Urinary bladder (tissue), 4 donors: ENCODE results near the gene GLYATL3. TPM values are rescaled to one million over a fixed set of nuclear protein-coding genes. Genes with fewer than 3 reads are reported as not detected.

Experiments used
- DNase-seq: peaks from one replicate; pipeline ENCODE4 v3.0.0-alpha.2; 2015; ENCODE audit errors: extremely low spot score
- H3K27ac ChIP-seq: one replicate; pipeline ENCODE4 v1.5.1; 2013; ENCODE audit warnings: low read depth, mild to moderate bottlenecking, moderate library complexity
- H3K36me3 ChIP-seq: one replicate; pipeline ENCODE4 v1.6.1; 2013; ENCODE audit warnings: mild to moderate bottlenecking, moderate library complexity; ENCODE audit not compliant: insufficient read depth
- H3K4me1 ChIP-seq: one replicate; pipeline ENCODE4 v1.6.1; 2013; ENCODE audit warnings: mild to moderate bottlenecking, moderate library complexity; ENCODE audit not compliant: insufficient read depth
- H3K4me3 ChIP-seq: one replicate; pipeline ENCODE4 v1.5.1; 2013; ENCODE audit warnings: low read depth, low read length
- WGBS: extraction: QIAGEN DNeasy Blood & Tissue Kit; methylation state at CpG from one replicate; pipeline ENCODE4 v1.1.7; 2013; 5-methylcytosine and 5-hydroxymethylcytosine counted together
- polyA plus RNA-seq: library from polyadenylated mRNA; stranded (reverse); fragments of 200-250 nt; gene quantifications from one replicate; pipeline ENCODE4 v1.2.3, GENCODE V29; 2013
- total RNA-seq: library from RNA; depleted of rRNA; stranded (reverse); fragments of >200 nt; gene quantifications from one replicate; pipeline ENCODE4 v1.2.3, GENCODE V29; 2014
- donor health status: healthy with polysubstance abuse.
- donor health status: healthy.

Gene GLYATL3
- total and polyA plus RNA-seq, 2 donors, result not detected

DNA sequence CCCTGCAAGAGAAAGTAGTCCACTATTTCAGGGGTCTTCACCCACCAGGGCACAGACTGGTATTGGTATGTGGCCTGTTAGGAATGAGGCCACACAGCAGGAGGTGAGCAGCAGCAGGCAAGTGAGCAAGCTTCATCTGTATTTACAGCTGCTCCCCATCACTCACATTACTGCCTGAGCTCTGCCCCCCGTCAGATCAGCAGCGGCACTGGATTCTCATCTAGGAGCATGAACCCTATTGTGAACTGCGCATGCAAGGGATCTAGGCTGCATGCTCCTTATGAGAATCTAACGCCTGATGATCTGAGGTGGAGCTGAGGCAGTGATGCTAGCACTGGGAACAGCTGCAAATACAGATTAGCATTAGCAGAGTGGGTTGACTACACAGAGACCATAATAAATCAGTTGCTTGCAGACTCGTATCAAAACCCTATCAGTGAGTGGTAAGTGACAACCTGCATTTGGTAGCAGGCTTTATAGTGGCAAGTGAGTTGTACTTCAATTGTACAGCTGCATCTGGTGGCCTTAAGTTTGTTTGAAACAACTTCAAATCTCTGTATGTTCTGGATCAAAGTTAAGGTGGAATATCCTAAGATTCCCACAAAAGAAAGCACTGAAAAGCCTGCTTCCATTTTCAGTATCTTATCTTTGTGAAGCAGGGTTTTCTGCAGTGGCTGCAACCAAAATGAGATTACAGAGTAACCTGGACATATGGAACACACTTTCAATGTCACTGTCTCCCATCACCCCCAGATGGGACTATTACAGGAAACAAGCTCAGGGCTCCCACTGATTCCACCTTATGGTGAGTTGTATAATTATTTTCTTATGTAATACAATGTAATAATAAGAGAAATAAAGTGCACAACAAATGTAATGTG is 63.5 kb downstream of the GLYATL3 start:
- 58% methylated on average over 5 of the region's 5 CpGs for WGBS
- DNase-seq, result no peak
- Histone ChIP-seq H3K4me1 (no peaks in the 10 kb centered on the region), H3K4me3 (no peak overlapping the region), H3K27ac (no peak overlapping the region), H3K36me3 (no peaks in the 10 kb centered on the region)

DNA sequence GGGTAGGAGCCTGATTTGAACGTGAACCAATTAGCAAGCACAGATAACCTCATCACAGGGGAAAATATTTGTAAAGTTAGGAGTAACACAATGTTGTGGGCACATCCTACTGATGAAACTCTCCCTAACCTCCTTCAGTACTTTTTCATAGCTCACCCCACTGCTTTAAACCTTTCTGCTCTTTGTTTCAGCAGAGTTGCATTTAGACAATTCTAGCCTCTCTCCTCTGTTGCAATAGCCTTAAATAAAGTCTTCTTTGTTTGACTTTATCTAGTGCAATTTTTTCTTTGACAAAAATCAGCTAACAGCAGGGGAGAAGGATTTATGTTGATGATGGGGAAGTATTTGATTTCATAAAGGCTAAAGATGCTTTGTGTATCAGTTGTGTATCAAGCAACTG is 64.8 kb downstream of the GLYATL3 start:
- H3K4me1 ChIP-seq, result no peaks in the 10 kb centered on the region
- DNase-seq, result no peak
- H3K4me3 ChIP-seq, result no peak overlapping the region
- 73% methylated on average over 1 of the region's 1 CpG for WGBS
- H3K27ac ChIP-seq, result no peak overlapping the region
- no peaks in the 10 kb centered on the region for H3K36me3 ChIP-seq

- H3K36me3 ChIP-seq, result no peaks in the 10 kb centered on the region
- WGBS, result 44% methylated on average over 2 of the region's 2 CpGs
- H3K4me1 ChIP-seq, result no peaks in the 10 kb centered on the region
- no peak overlapping the region for H3K27ac ChIP-seq
- H3K4me3 ChIP-seq, result no peak overlapping the region
- no peak for DNase-seq
These were observed 65.5 kb downstream of the GLYATL3 start for GRCh38 chr6:49565261-49565660.

- no peak for DNase-seq
- WGBS, result 70% methylated on average over 10 of the region's 10 CpGs
- H3K36me3 ChIP-seq, result no peaks in the 10 kb centered on the region
- no peak overlapping the region for H3K4me3 ChIP-seq
- no peak overlapping the region for H3K27ac ChIP-seq
- no peaks in the 10 kb centered on the region for H3K4me1 ChIP-seq
These were observed 66.1 kb downstream of the GLYATL3 start for GRCh38 chr6:49565855-49566254.

GRCh38 chr6:49570474-49571079 is 70.9 kb downstream of the GLYATL3 start:
- DNase-seq, result no peak
- H3K4me1 ChIP-seq, result no peaks in the 10 kb centered on the region
- no peak overlapping the region for H3K27ac ChIP-seq
- WGBS, result 26% methylated on average over 6 of the region's 6 CpGs
- H3K36me3 ChIP-seq, result no peaks in the 10 kb centered on the region
- no peak overlapping the region for H3K4me3 ChIP-seq

- Histone ChIP-seq H3K36me3 (no peaks in the 10 kb centered on the region), H3K4me3 (no peak overlapping the region), H3K27ac (no peak overlapping the region), H3K4me1 (no peaks in the 10 kb centered on the region)
- WGBS, result 79% methylated on average over 1 of the region's 1 CpG
- no peak for DNase-seq
These were observed 76.9 kb downstream of the GLYATL3 start for GRCh38 chr6:49576618-49577017.

Other genes with a start within 250 kb of the GLYATL3 start
- gene MMUT, start 36.7 kb upstream of the GLYATL3 start, total RNA-seq, result 23.4 TPM
- gene MMUT, start 36.7 kb upstream of the GLYATL3 start, polyA plus RNA-seq, result 21.5 TPM
- 15.9 TPM for gene CENPQ, start 36.6 kb upstream of the GLYATL3 start, total RNA-seq
- gene CENPQ, start 36.6 kb upstream of the GLYATL3 start, polyA plus RNA-seq, result 6.8 TPM
- 3.1 TPM for gene C6orf141, start 50.7 kb downstream of the GLYATL3 start, total RNA-seq
- gene C6orf141, start 50.7 kb downstream of the GLYATL3 start, polyA plus RNA-seq, result 2.3 TPM
- gene RHAG, start 136.9 kb downstream of the GLYATL3 start, total RNA-seq, result 1.0 TPM
- gene RHAG, start 136.9 kb downstream of the GLYATL3 start, polyA plus RNA-seq, result 0.24 TPM
- not detected for gene CRISP2, start 213.6 kb downstream of the GLYATL3 start, total RNA-seq
- gene CRISP2, start 213.6 kb downstream of the GLYATL3 start, polyA plus RNA-seq, result not detected
- 31.8 TPM for gene CRISP3, start 244.5 kb downstream of the GLYATL3 start, total RNA-seq
- 0.65 TPM for gene CRISP3, start 244.5 kb downstream of the GLYATL3 start, polyA plus RNA-seq